ENCODE measurements around the gene NSUN2.
A peak's percentile ranks its signal among the peaks of the same experiment; 100 is the strongest.

The NSUN2 gene

DNA sequence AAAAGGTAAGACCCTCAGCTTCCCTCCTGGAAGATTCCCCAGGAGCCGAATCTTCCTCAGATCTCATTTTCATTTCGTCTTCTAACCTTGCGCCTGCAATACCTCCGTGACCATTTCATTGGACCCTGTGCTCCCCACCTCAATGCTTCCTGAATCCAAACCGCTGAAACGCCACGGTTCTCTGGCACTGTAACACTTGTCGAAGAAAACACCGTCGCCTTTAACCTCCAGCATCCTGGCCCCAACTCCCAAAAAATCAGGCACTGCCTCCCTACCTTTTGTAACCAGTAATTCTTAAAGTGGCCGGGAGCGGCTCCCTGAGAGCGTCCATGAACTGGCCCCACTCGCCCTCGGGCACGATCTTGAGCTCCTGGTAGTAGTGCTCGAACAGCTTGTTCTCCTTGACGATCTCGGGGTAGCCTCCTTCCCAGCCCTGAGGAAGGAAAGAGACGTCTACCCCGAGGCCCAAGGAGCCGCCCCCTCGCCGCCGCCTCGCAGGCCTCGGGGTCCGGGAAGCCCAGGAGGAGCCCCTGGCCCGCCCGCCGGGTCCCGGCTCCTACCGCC lies 438 bp downstream of the NSUN2 start:
- Mint-ChIP-seq H3K4me1 (peaks cover 45% of the 10 kb centered on the region), H3K27ac (peak overlapping the region; percentile 99), H3K4me3 (peak overlapping the region; percentile 100), H3K27me3 (no peaks in the 10 kb centered on the region), H3K36me3 (peaks cover 17% of the 10 kb centered on the region), H3K9me3 (no peaks in the 10 kb centered on the region)

DNA sequence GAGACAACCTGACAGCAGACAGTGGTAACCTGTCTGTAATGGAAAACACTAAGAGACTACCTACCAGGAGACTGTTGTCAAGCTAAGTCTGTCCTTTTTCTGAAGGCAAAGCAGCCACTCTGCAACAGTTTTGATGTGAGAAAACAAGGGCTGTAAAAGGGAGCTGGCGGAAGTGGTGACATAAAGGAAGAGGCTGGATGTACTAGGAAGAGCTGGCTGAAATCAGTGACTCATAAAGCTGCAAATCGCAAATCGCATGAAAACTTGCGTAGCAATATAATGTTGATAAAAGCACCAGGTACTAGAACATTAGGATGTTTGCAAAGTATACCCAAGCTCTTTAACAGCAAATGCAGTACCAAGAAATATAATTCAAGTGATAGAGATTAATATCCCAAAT lies 1.4 kb downstream of the NSUN2 start:
- H3K4me1 Mint-ChIP-seq, result peaks cover 49% of the 10 kb centered on the region
- H3K36me3 Mint-ChIP-seq, result peaks cover 19% of the 10 kb centered on the region
- H3K9me3 Mint-ChIP-seq, result no peaks in the 10 kb centered on the region
- peak overlapping the region; percentile 99 for H3K27ac Mint-ChIP-seq
- peak overlapping the region; percentile 100 for H3K4me3 Mint-ChIP-seq
- H3K27me3 Mint-ChIP-seq, result no peaks in the 10 kb centered on the region

DNA sequence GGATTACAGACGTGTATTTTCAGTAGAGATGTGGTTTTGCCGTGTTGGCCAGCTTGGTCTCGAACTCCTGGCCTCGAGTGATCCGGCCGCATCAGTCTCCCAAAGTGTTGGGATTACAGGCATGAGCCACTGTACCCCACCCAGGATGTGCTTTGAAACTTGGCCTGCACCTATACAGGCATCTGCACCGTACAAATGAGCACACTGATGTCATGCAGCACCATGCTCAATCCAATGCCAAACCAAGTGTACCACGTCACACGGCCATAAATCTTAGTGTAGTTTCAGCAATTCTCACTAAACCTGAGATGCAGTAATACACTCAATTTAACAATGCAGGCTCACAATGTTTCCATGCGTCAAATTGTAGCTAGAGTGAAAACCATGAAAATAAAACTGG lies 6.3 kb downstream of the NSUN2 start:
- no peaks in the 10 kb centered on the region for H3K9me3 Mint-ChIP-seq
- H3K27me3 Mint-ChIP-seq, result no peaks in the 10 kb centered on the region
- H3K27ac Mint-ChIP-seq, result no peak overlapping the region
- peaks cover 48% of the 10 kb centered on the region for H3K36me3 Mint-ChIP-seq
- peaks cover 71% of the 10 kb centered on the region for H3K4me1 Mint-ChIP-seq
- peak overlapping the region; percentile 23 for H3K4me3 Mint-ChIP-seq

DNA sequence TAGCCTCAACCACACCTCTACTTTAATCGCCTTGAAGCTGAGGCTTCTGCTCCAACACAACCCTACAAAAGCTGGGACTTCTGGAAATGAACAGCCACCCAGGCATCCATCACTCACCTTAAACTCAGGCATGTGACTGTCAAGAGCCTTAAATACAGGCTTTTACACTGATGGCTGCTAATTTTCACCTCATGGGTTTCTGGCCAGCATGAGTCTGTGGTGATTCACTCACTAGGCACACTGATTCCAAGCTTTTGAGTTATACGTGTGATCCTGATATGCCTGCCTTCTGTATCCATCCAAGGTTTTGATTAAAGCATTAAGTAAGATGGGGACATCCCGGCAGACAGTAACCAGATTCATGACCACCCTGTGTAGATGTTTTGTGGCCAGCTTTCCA lies 8.9 kb downstream of the NSUN2 start:
- no peak overlapping the region for H3K4me3 Mint-ChIP-seq
- no peak overlapping the region for H3K27ac Mint-ChIP-seq
- H3K4me1 Mint-ChIP-seq, result peaks cover 50% of the 10 kb centered on the region
- H3K9me3 Mint-ChIP-seq, result no peaks in the 10 kb centered on the region
- H3K27me3 Mint-ChIP-seq, result no peaks in the 10 kb centered on the region
- H3K36me3 Mint-ChIP-seq, result peaks cover 46% of the 10 kb centered on the region

DNA sequence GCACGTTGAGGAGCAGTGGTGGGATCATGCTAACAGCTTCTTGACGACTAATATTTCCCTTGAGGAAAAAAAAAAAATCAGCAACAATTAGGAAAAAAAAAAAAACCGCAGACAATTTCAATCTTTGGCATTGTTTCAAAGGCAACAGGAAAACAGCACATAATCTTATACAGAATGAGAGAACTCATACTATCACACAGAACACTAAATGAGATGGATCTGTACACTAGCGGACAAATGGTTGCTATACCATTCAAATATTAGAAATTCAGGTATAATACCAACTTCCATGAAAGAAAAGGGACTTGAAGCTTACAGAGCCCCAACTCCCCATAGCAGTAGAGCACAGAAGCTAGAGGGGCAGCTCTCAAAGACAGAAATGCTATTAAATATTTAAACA lies 9.6 kb downstream of the NSUN2 start:
- Mint-ChIP-seq H3K4me1 (peaks cover 43% of the 10 kb centered on the region), H3K9me3 (no peaks in the 10 kb centered on the region), H3K36me3 (peaks cover 44% of the 10 kb centered on the region), H3K4me3 (no peak overlapping the region), H3K27ac (no peak overlapping the region), H3K27me3 (no peaks in the 10 kb centered on the region)

DNA sequence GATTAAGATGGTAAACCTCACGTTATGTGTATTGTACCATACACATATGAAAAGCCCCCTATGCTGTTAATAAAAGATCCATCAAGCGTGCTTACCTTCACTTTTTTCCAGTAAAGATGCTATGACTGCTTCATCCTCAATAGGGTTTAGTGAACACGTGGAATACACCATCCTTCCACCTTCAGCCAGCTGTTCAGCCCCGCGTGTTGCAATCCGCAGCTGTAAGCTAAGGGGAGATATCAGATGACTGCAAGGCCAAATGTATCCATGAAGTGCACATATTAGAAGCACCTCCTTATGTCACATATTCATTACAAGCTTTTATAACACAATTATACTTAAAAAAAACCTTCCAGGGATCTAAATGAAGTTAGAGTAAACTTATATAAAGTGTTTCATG lies 16.2 kb downstream of the NSUN2 start:
- Mint-ChIP-seq H3K4me1 (peaks cover 29% of the 10 kb centered on the region), H3K36me3 (peaks cover 16% of the 10 kb centered on the region)

DNA sequence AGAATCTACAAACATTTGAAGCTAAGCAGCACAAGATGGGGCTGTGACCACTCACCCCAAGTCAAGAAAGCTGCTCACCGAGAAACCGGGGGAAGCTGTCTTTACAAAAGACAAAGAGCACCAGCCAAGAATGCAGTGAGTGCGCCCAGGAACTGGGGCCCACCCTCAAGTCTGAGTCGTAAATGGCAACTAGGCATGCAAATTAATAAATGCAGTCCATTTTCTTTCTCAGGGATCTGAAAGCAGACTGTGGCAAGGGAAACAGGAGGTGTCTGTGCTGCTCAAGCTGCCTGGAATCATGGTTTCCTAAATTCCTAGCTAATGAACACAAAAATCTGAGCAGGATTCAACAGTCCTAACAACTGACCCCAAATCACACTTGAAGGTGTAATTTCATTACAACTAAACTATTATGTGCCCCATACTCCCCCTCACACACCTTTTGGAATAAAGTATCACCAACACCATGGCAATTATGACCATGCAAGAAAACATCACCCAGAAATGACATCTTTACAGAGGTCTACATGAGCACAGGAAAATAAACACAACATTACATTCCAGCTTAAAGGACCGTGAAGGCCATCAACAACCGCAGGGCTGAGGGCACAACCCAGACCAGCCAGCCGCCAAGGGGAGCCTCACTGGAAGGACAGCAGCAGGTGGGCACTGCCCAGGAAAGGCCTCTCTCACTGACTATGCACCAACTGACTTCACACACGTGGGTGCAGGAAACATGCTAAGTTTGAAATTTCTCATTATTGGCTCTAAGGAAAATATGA lies 17.6 kb downstream of the NSUN2 start:
- Mint-ChIP-seq H3K4me3 (no peak overlapping the region), H3K27me3 (no peaks in the 10 kb centered on the region), H3K9me3 (no peaks in the 10 kb centered on the region), H3K4me1 (peaks cover 26% of the 10 kb centered on the region), H3K36me3 (peaks cover 13% of the 10 kb centered on the region), H3K27ac (no peak overlapping the region)

More for the DNA sequence above, 16.2 kb downstream of the NSUN2 start:
- Mint-ChIP-seq H3K9me3 (no peaks in the 10 kb centered on the region), H3K4me3 (no peak overlapping the region), H3K27ac (no peak overlapping the region), H3K27me3 (no peaks in the 10 kb centered on the region)

DNA sequence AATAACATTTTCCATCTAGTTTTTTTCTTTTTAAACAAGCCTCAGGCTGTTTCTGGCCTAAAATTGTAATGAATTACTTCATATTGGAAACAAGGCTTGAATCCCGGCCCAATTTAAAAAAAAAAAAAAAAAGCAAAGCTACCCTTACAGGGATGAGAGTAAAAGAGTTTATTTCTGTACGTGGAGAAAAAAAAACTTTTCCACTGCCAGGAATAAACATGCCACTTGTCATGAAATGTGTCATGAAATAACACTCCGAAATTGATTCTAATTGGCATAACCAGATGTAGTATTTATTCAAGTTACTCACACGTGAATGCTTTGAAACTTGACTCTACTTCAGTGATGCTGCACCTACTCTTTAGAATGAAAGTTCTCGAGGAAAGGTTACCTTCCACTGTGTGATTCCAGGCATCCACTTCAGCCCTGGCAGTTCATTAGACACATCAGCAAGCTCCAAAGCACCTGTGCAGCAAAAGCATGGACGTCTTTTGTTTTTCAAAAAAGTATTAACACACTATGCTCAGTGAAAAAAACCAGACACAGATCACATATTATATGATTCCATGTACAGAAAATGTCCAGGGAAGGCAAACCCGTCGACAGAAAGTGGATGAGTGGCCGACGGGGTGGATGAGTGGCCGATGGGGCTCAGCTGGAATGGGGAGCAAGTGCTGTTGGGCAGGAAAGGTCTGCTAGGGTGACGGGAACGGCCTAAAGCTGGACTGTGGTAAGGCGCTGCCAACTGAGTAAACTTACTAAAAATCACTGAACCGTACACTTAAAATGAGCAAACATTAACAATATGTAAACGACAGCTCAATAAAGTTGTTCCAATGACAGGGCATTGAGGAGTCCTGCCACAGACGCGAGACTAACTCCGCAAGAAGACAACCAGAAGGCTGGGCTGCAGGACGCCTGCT lies 21.2 kb downstream of the NSUN2 start:
- Mint-ChIP-seq H3K27me3 (no peaks in the 10 kb centered on the region), H3K27ac (no peak overlapping the region), H3K4me3 (no peak overlapping the region), H3K9me3 (no peaks in the 10 kb centered on the region), H3K36me3 (peaks cover 12% of the 10 kb centered on the region), H3K4me1 (peaks cover 26% of the 10 kb centered on the region)

DNA sequence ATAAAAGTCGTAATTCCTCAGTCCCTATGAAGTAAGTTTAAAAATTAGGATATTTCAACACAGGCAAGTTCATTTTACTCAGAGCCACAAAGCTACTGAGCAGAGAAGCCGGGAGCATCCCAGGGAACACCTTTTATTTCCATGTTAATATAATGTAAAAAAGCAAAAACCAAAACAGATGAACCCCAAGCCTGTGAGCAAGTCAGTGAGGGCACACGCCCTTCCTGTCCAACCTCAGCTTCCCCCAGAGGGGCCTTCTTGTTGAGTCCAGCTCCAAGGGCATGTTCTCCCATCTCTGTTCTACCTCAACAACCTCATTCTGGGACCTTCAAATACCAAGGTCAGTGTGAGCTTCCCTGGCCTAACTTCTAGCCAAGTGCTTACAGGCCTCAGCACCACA lies 24.8 kb downstream of the NSUN2 start:
- Mint-ChIP-seq H3K27me3 (no peaks in the 10 kb centered on the region), H3K27ac (no peak overlapping the region), H3K4me1 (no peaks in the 10 kb centered on the region), H3K9me3 (no peaks in the 10 kb centered on the region), H3K36me3 (peaks cover 13% of the 10 kb centered on the region), H3K4me3 (no peak overlapping the region)

DNA sequence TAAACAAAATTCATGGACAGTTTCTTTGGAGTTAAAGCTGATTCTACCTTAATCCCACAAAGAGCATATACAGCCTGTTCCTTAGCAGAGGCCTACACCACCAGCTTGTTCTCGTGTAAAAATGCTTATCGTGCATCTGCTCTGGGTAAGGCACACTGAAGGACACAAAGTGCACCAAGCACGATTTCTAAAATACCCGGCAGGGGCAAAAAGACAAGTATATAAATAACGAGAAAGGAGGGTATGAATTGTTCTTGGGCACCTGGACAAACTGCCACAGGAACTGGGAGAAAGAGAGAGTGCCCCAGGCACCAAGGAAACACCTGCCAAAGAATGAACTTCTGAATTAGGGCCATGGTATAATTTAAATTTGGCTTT lies 25.3 kb downstream of the NSUN2 start:
- H3K27ac Mint-ChIP-seq, result no peak overlapping the region

DNA sequence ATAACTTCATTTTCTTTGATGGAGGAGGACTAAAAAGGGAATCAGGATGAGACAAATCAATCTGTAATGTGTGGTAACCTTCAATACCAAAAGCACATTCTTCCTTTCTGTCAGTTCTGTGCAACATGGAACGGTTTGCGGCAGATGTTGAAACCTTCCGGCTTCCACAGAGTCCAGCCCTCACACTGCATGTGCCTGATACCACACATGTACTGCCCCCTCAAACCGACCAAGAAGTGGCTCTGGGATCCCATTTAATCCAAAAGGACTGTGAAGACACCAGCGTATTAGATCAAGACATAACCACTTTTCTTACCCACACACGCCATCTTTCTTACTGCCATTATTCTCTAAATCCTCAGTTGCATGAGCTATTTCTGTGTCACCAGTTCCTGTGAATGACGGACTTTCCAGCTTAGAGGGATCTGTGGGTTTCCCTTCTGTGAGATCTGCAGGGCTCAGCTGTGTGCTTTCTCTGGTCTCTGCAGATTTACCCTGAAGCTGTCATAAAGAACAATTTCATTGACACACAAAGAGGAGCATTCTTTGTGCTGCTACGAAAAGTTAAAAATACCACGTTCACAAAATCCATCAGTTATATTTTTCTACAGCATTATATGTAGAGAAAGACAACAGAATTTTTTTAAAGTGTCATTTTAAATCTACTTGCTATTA lies 25.8 kb downstream of the NSUN2 start:
- H3K4me3 Mint-ChIP-seq, result no peak overlapping the region
- peaks cover 19% of the 10 kb centered on the region for H3K36me3 Mint-ChIP-seq
- H3K4me1 Mint-ChIP-seq, result no peaks in the 10 kb centered on the region
- H3K27me3 Mint-ChIP-seq, result no peaks in the 10 kb centered on the region
- no peak overlapping the region for H3K27ac Mint-ChIP-seq
- no peaks in the 10 kb centered on the region for H3K9me3 Mint-ChIP-seq

More for the DNA sequence above, 25.3 kb downstream of the NSUN2 start:
- no peaks in the 10 kb centered on the region for H3K9me3 Mint-ChIP-seq
- no peaks in the 10 kb centered on the region for H3K4me1 Mint-ChIP-seq
- H3K27me3 Mint-ChIP-seq, result no peaks in the 10 kb centered on the region
- H3K4me3 Mint-ChIP-seq, result no peak overlapping the region
- H3K36me3 Mint-ChIP-seq, result peaks cover 13% of the 10 kb centered on the region

DNA sequence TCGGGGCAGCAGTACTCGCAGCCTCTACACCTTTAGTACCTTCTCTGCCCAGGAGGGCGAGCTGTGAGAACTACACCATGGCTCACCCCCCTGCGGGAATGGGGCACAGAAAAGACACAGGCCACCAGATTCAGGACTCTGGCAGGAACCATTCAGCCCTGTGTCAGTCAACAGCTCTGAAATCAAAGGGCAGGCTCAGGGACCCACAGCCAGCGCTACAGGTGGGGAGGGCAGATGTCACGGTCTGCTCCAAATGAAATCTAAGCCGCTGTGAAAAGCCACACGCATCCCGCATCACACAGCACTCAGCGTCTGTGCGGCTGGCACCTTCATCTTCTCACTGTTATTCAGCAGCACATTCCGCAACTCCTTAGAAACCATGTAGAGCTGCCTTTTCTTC lies 27.9 kb downstream of the NSUN2 start:
- Mint-ChIP-seq H3K27me3 (no peaks in the 10 kb centered on the region), H3K9me3 (no peaks in the 10 kb centered on the region), H3K4me3 (no peak overlapping the region), H3K27ac (no peak overlapping the region), H3K36me3 (peaks cover 27% of the 10 kb centered on the region), H3K4me1 (no peaks in the 10 kb centered on the region)

DNA sequence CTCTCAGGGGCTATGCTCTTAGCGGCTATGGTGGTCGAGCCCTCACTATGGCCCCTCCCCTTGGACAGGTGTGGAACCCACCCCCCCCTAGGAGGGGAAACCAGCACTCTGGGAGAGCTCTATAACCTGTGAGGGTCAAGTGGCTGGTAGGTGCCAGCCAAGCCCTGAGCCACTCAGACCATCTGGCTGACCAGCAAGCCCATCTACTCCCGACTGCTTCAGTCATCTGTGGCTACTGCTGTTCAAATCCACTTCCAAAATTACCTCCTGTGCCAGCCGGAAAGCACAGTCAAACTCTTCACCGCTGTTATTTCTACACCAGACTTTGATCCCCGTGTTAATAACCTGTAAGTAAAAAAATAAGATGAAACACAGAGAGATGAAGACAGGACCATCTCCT lies 28.5 kb downstream of the NSUN2 start:
- Mint-ChIP-seq H3K4me3 (no peak overlapping the region), H3K4me1 (no peaks in the 10 kb centered on the region), H3K27me3 (no peaks in the 10 kb centered on the region), H3K9me3 (no peaks in the 10 kb centered on the region), H3K27ac (no peak overlapping the region), H3K36me3 (peaks cover 28% of the 10 kb centered on the region)

DNA sequence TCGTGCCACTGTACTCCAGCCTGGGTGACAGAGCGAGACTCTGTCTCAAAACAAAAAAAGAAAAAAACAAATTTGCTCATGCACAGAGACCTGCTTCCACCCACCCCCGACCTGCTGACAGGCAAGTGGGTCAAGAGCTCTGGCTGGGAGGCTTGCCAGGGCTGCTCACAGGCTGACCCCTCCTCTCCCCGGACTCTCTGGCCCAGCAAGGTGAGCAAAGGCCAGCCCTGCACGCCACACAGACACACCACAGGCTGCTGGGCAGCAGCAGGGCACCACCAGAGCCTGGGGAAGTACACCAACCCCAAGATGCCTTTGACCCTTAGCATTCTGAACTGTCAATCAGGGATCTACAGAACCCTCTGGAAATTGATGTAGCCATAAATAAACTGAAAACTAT lies 29.2 kb downstream of the NSUN2 start:
- no peaks in the 10 kb centered on the region for H3K27me3 Mint-ChIP-seq
- H3K4me1 Mint-ChIP-seq, result no peaks in the 10 kb centered on the region
- H3K9me3 Mint-ChIP-seq, result no peaks in the 10 kb centered on the region
- H3K27ac Mint-ChIP-seq, result no peak overlapping the region
- peaks cover 30% of the 10 kb centered on the region for H3K36me3 Mint-ChIP-seq
- H3K4me3 Mint-ChIP-seq, result no peak overlapping the region

DNA sequence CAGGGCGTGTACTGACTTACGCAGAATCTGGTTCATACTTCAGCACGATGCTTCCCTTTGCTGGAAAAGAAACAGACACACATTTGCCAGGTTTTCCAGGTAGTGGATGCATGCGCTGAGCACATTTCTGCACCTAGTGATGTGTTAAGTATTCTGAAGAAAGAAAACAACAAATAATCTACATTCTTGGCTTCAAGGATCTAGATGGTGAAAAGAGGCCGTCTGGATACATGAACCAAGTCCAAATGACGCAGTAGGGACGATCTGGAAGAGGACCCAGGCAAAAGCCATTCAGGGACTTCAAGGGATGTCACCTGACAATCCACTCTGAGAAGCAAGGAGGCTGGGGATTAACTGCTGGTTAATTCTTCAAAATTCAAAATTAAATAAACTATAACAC lies 30.4 kb downstream of the NSUN2 start:
- no peak overlapping the region for H3K27ac Mint-ChIP-seq
- H3K4me1 Mint-ChIP-seq, result no peaks in the 10 kb centered on the region
- H3K4me3 Mint-ChIP-seq, result no peak overlapping the region
- peaks cover 32% of the 10 kb centered on the region for H3K36me3 Mint-ChIP-seq
- H3K27me3 Mint-ChIP-seq, result no peaks in the 10 kb centered on the region
- no peaks in the 10 kb centered on the region for H3K9me3 Mint-ChIP-seq

Measured in activated naive CD4-positive, alpha-beta T cell treated with anti-CD3 and anti-CD28 coated beads, Interleukin-2, amount 50 U/mL, for 24 hours (primary cell).